Suppressor macrophage (primary cell): ENCODE measurements around the gene CRYGC.
"Not testable (repeated sequence)": the region's sequence is repeated elsewhere in the genome, so short reads cannot be mapped to it uniquely, and the experiment has no call there.

Source experiments
- DNase-seq, 4 experiments: peaks; one replicate each; pipeline ENCODE4 v3.0.0-alpha.2; 2020 to 2022

Gene CRYGC

DNA sequence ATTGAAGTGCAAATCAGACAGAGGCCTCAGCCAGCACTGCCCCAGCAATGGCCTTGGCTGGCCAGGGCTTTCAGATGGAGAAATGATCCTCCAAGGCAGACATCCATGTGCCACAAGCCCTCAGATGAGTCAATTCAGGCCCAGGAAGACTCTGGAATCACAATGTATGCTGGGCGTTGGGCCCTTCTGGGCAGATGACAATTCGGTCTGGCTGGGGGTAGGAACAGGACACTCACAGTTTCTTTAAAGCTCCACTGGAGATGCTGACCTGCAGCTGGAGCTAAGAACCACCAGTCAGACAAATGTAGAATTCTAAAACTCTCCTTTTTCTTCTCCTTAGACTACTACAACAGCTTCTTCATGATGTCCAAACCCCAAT, 7.1 kb upstream of the CRYGC start:
- no peak for DNase-seq

GRCh38 chr2:208135794-208136715, 6.4 kb upstream of the CRYGC start:
- no peak for DNase-seq

GRCh38 chr2:208134928-208135586, 5.4 kb upstream of the CRYGC start:
- peak in 3 of 4 experiments; percentile 14 to 18 (median 17) for DNase-seq

DNA sequence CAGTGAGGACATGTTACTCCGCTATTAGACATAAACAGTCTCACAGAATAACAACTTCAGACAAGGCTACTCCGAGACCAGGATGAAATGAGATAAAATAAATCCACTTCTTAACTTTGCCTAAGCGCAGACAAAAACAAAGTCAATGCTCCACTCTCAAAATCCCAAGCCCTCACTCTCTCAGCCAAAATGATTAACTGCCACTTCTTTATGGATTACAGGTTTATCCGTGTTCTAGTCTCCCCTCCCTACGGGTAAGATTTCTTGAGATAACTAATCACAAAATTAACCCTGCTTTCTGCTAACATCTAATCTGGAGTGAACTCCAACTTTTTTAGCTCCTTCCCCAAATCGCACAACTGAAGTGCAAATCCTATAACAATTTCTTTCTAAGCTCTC, 1.1 kb upstream of the CRYGC start:
- no peak for DNase-seq

DNA sequence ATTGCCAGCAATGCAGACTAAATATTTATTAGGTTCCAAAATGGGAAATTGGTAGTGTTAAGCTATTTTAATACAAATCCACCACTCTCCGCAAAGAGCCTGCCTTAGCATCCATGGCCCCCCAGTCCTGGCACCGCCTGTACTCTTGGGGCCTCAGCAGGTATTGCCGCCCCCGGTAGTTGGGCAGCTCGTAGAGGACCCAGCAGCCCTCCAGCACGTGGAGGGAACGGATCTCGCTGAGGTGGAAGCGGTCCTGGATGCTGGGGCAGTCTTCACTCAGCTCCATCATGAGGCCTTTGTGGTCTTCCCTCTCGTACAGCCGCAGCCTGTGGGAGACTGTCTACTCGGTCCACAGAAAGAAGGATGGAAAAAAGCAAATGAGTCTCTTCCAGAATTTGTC, 1.5 kb downstream of the CRYGC start:
- no peak for DNase-seq

DNA sequence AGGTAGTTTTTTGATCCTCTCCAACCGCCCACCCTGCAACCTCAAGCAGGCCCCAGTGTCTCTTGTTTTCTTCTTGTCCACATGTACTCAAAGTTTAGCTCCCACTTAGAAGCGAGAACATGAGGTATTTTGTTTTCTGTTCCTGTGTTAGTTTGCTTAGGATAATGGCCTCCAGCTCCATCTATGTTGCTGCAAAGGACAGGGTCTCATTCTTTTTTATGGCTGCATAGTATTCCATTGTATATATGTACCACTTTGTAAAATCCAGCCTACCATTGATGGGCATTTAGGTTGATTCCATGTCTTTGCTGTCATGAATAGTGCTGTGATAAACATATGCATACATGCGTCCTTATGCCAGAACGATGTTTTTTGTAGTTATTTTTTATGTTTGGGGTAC, 2.5 kb downstream of the CRYGC start:
- no peak for DNase-seq

GRCh38 chr2:208125251-208125650, 4.4 kb downstream of the CRYGC start:
- DNase-seq: no peak

GRCh38 chr2:208124013-208124715, 5.5 kb downstream of the CRYGC start, which contains the start of gene CRYGD:
TSS of gene CRYGD (minus strand) at chr2:208124524. CDS start at chr2:208124473, 51 bp downstream.
- DNase-seq: peak in 2 of 4 experiments; percentile 11 to 47

- DNase-seq: no peak
Measured at GRCh38 chr2:208122248-208122647, 7.4 kb downstream of the CRYGC start.

GRCh38 chr2:208118918-208119317, 10.7 kb downstream of the CRYGC start:
- no peak for DNase-seq

- DNase-seq: not testable (repeated sequence)
Measured at GRCh38 chr2:208117390-208117789, 12.2 kb downstream of the CRYGC start.

- DNase-seq: no peak
Measured at GRCh38 chr2:208112969-208113368, 16.7 kb downstream of the CRYGC start.

GRCh38 chr2:208112273-208112745, 17.3 kb downstream of the CRYGC start:
- not testable (repeated sequence) for DNase-seq

- DNase-seq: no peak
Measured at GRCh38 chr2:208103616-208104015, 26.0 kb downstream of the CRYGC start.

GRCh38 chr2:208101716-208102631, 27.7 kb downstream of the CRYGC start:
- DNase-seq: peak in 3 of 4 experiments; percentile 34 to 54 (median 46)

DNA sequence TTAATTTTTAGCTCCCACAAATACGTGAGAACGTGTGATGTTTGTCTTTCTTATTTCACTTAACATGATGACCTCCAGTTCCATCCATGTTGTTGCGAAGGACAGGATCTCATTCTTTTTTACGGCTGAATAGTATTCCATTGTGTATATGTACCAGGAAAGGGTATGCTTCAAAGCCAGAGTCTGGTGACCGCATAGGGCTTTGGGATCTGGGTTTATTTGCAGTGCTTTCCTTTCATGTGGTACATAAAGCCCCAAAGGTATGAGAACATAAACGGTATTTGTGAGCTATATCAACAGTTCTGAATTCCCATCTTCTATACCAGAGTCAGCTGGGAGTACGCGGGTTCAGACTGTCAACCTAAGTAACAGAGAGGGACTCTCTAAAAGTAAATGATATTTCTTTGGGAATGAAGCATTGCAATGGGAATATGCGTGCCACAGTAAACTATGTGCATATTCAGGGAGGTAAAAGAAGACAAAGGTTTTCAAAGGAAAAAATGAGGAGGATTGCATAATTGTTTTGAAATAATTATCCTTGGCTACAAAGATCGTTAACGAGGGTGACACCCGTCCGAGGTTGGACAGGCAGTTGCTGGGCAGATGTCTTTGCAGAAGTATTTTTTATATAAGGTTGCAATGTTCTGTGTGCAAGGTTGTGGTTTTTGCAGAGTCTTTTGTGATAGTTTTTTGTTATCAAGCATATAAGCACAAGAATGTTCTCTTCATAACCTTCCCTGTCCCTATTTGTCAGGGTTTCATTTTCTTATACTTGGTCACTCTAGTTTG, 29.8 kb downstream of the CRYGC start:
- no peak for DNase-seq

DNA sequence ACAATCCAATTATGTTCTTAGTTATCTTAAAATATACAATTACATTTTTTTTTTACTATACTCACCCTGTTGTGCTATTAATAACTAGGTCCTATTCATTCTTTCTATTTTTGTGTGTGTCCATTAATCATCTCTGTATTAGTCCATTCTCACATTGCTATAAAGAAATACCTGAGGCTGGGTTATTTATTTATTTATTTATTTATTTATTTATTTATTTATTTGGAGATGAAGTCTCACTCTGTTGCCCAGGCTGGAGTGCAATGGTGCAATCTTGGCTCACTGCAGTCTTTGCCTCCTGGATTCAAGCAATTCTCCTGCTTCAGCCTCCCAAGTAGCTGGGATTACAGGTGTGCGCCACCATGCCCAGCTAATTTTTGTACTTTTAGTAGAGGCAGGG, 30.9 kb downstream of the CRYGC start:
- DNase-seq: not testable (repeated sequence)

GRCh38 chr2:208098267-208098666, 31.4 kb downstream of the CRYGC start:
- no peak for DNase-seq

DNA sequence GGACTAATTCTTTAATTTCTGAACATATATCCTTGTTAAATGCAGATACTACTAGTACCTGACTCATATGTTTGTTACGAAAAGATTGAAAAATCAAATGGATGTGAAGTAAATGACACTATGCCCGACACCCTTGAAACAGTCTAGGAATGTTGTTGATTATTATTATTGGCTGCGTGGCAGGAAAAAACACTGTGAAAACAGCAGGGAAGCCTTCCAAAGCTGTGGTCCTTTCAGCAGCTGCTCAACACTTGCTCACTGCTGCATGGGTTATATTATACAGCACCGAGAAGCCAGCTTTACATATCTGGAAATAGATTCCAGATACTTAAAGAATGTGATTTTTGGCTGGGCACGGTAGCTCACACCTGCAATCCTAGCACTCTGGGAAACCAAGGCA, 31.8 kb downstream of the CRYGC start:
- no peak for DNase-seq

DNA sequence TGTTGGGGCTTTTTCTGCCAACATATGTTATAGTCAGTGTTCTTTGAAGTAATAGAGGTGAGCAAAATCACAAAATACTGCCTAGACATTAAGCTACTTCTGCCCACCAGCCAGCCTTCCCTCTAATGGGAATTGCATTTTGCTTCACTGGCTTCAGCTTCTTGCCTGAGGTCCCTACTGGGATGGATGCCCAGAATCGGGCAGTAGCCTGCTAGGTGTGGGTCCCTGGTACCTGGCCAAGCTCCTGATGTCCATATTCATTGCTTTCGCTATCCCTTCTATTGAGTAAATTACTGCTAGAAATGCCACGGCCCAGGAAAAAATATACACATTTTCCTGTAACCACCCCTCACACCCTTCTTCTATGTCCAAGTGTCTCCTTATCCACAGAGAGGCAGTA, 32.3 kb downstream of the CRYGC start:
- no peak for DNase-seq

- DNase-seq: no peak
Measured at GRCh38 chr2:208096080-208096479, 33.5 kb downstream of the CRYGC start.
